ENCODE results near the gene LAMC1. TPM values are rescaled to one million over a fixed set of nuclear protein-coding genes. Genes with fewer than 3 reads are reported as not detected.

Gene LAMC1
- total and polyA plus RNA-seq, 2 donors (not counting 1 experiment from before 2014, with no cell fraction given), result 11.5 to 34.0 TPM

- Histone ChIP-seq H2AFZ (ENCODE audit: insufficient read depth, low read depth, low read length, poor library complexity, severe bottlenecking) (no peak overlapping the region), H4K20me1 (ENCODE audit: control insufficient read depth, insufficient read depth, low read length, poor library complexity, severe bottlenecking) (peaks cover 36% of the 10 kb centered on the region), H3K4me2 (replicated peaks; ENCODE audit: low read depth, low read length, poor library complexity, severe bottlenecking) (no peak overlapping the region), H3K4me3 (ENCODE audit: control extremely low read depth in 1 of 5, extremely low read depth in 1 of 5, insufficient read depth in 1 of 5, low read depth in 2 of 5, low read length in 4 of 5) (no peak overlapping the region), H3K27ac (ENCODE audit: low read length in 2 of 2) (no peak overlapping the region), H3K9ac (ENCODE audit: low read length) (no peak overlapping the region), H3K9me3 (ENCODE audit: control extremely low read depth in 1 of 3, control insufficient read depth in 2 of 3, insufficient read depth in 1 of 3, low read length in 2 of 3) (no peaks in the 10 kb centered on the region), H3K4me1 (ENCODE audit: control insufficient read depth in 2 of 2, insufficient read depth in 2 of 2, low read length in 2 of 2) (peaks cover 11 to 13% of the 10 kb centered on the region in 2 donors), H3K36me3 (replicated peaks in 1 of 2; ENCODE audit: control extremely low read depth in 1 of 2, control insufficient read depth in 1 of 2, extremely low read depth in 1 of 2, insufficient read depth in 2 of 2, low read length in 1 of 2) (peaks cover 10 to 32% of the 10 kb centered on the region in 2 experiments), H3K79me2 (ENCODE audit: control insufficient read depth, insufficient read depth, low read length) (peaks cover 16% of the 10 kb centered on the region), H3K27me3 (replicated peaks in 1 of 4; ENCODE audit: control extremely low read depth in 1 of 4, control insufficient read depth in 3 of 4, insufficient read depth in 4 of 4, low read length in 3 of 4) (no peaks in the 10 kb centered on the region)
- POLR2A ChIA-PET, result no interaction called here
- H3K4me1 Mint-ChIP-seq, result peaks cover 18% of the 10 kb centered on the region
- H3K4me3 Mint-ChIP-seq, result no peak overlapping the region
- no CpG with 5 or more reads among the region's 4 CpGs for WGBS (ENCODE audit: insufficient coverage)
- ATAC-seq (ENCODE audit: low read depth) (no peak), DNase-seq (no peak)
- CTCF ChIA-PET, result no interaction called here
- H3K27me3 Mint-ChIP-seq, result no peaks in the 10 kb centered on the region
- intact Hi-C loops (cut with micrococcal nuclease), result loop anchor here (10.0 kb wide), 1 partner anchor 141 kb away; no protein-coding TSS in a partner anchor
- H3K9me3 Mint-ChIP-seq (ENCODE audit: insufficient read depth), result no peaks in the 10 kb centered on the region
- no peak overlapping the region for H3K27ac Mint-ChIP-seq
- TF ChIP-seq CTCF (IDR thresholded peaks at IDR 0.05), result no peak
- TF ChIP-seq EZH2 (IDR thresholded peaks at IDR 0.05; ENCODE audit: borderline replicate concordance, insufficient read depth, low read depth, low read length, poor library complexity, severe bottlenecking), result no peak
Observed at GRCh38 chr1:183106166-183106565, 82.9 kb downstream of the LAMC1 start.

GRCh38 chr1:183106746-183107145 is 83.5 kb downstream of the LAMC1 start:
- H3K4me1 ChIP-seq (ENCODE audit: control insufficient read depth in 2 of 2, insufficient read depth in 2 of 2, low read length in 2 of 2), result peaks cover 8 to 10% of the 10 kb centered on the region in 2 donors
- peaks cover 36% of the 10 kb centered on the region for H4K20me1 ChIP-seq (ENCODE audit: control insufficient read depth, insufficient read depth, low read length, poor library complexity, severe bottlenecking)
- POLR2A ChIA-PET, result no interaction called here
- peaks cover 10 to 32% of the 10 kb centered on the region in 2 experiments for H3K36me3 ChIP-seq (replicated peaks in 1 of 2; ENCODE audit: control extremely low read depth in 1 of 2, control insufficient read depth in 1 of 2, extremely low read depth in 1 of 2, insufficient read depth in 2 of 2, low read length in 1 of 2)
- H3K9ac ChIP-seq (ENCODE audit: low read length), result no peak overlapping the region
- Mint-ChIP-seq H3K4me1 (peaks cover 13% of the 10 kb centered on the region), H3K27ac (no peak overlapping the region), H3K27me3 (no peaks in the 10 kb centered on the region), H3K9me3 (ENCODE audit: insufficient read depth) (no peaks in the 10 kb centered on the region), H3K4me3 (no peak overlapping the region)
- H3K9me3 ChIP-seq (ENCODE audit: control extremely low read depth in 1 of 3, control insufficient read depth in 2 of 3, insufficient read depth in 1 of 3, low read length in 2 of 3), result no peaks in the 10 kb centered on the region
- H3K79me2 ChIP-seq (ENCODE audit: control insufficient read depth, insufficient read depth, low read length), result peaks cover 16% of the 10 kb centered on the region
- H3K27me3 ChIP-seq (replicated peaks in 1 of 4; ENCODE audit: control extremely low read depth in 1 of 4, control insufficient read depth in 3 of 4, insufficient read depth in 4 of 4, low read length in 3 of 4), result no peaks in the 10 kb centered on the region
- 95% methylated on average over 2 of the region's 2 CpGs for WGBS (ENCODE audit: insufficient coverage)
- ATAC-seq (ENCODE audit: low read depth), result no peak
- no peak overlapping the region for H3K4me3 ChIP-seq (ENCODE audit: control extremely low read depth in 1 of 5, extremely low read depth in 1 of 5, insufficient read depth in 1 of 5, low read depth in 2 of 5, low read length in 4 of 5)
- H3K4me2 ChIP-seq (replicated peaks; ENCODE audit: low read depth, low read length, poor library complexity, severe bottlenecking), result no peak overlapping the region
- CTCF ChIA-PET, result no interaction called here
- intact Hi-C loops (cut with micrococcal nuclease), result loop anchor here (10.0 kb wide), 1 partner anchor 142 kb away; no protein-coding TSS in a partner anchor
- no peak for DNase-seq
- no peak overlapping the region for H3K27ac ChIP-seq (ENCODE audit: low read length in 2 of 2)
- TF ChIP-seq EZH2 (IDR thresholded peaks at IDR 0.05; ENCODE audit: borderline replicate concordance, insufficient read depth, low read depth, low read length, poor library complexity, severe bottlenecking), result no peak
- no peak overlapping the region for H2AFZ ChIP-seq (ENCODE audit: insufficient read depth, low read depth, low read length, poor library complexity, severe bottlenecking)

All from B cell (primary cell).